HUES64 (cell line): ENCODE data around the gene EXOC6B.

Experiments
- H3K27ac ChIP-seq: 2 replicates; pipeline ENCODE4 v1.7.0; 2013; ENCODE audit warnings: low read depth, low read length, inconsistent platforms
- H3K27me3 ChIP-seq: 2 replicates; pipeline ENCODE4 v1.6.1; 2013; ENCODE audit warnings: mild to moderate bottlenecking, low read length; ENCODE audit not compliant: insufficient read depth
- H3K36me3 ChIP-seq: 2 replicates; pipeline ENCODE4 v1.6.1; 2013; ENCODE audit warnings: mild to moderate bottlenecking, low read length; ENCODE audit not compliant: insufficient read depth
- H3K4me1 ChIP-seq: 2 replicates; pipeline ENCODE4 v1.6.1; 2013; ENCODE audit warnings: mild to moderate bottlenecking, low read length, moderate library complexity; ENCODE audit not compliant: insufficient read depth
- H3K4me3 ChIP-seq: 2 replicates; pipeline ENCODE4 v1.5.1; 2013; ENCODE audit warnings: mild to moderate bottlenecking, low read length, moderate library complexity
- H3K9ac ChIP-seq: 2 replicates; pipeline ENCODE4 v1.6.1; 2013; ENCODE audit warnings: mild to moderate bottlenecking, low read depth, low read length
- H3K9me3 ChIP-seq: 2 replicates; pipeline ENCODE4 v1.6.1; 2013; ENCODE audit warnings: low read depth, low read length; ENCODE audit not compliant: insufficient read depth
- WGBS: fragments of 150-250, 120-280 bp; methylation state at CpG from one replicate; pipeline ENCODE4 v1.1.7; 2013; ENCODE audit warnings: missing lambda C conversion rate; 5-methylcytosine and 5-hydroxymethylcytosine counted together

Gene EXOC6B

DNA sequence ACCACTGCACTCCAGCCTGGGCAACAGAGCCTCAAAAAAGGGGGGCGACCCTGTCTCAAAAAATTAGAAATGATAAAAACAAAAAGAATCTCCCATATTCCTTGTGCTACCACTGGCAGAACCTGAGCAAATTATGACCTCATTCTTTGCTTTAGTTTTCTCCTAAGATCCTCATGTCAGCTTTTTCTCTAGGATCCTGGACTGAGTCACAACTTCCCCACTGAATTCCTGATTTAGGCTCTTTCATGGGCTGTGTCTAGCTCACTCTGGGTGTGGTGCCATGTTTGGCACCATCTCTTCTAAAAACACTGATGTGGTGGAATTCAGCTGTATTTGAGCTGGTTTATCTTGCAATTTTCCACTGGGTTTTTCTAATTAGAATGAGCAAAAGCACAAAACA, 37.1 kb downstream of the EXOC6B start:
- no peaks in the 10 kb centered on the region for H3K9me3 ChIP-seq
- no peak overlapping the region for H3K27ac ChIP-seq
- no peaks in the 10 kb centered on the region for H3K36me3 ChIP-seq
- 84% methylated on average over 1 of the region's 1 CpG for WGBS
- H3K4me3 ChIP-seq, result no peak overlapping the region
- no peaks in the 10 kb centered on the region for H3K4me1 ChIP-seq
- no peaks in the 10 kb centered on the region for H3K27me3 ChIP-seq
- no peak overlapping the region for H3K9ac ChIP-seq

DNA sequence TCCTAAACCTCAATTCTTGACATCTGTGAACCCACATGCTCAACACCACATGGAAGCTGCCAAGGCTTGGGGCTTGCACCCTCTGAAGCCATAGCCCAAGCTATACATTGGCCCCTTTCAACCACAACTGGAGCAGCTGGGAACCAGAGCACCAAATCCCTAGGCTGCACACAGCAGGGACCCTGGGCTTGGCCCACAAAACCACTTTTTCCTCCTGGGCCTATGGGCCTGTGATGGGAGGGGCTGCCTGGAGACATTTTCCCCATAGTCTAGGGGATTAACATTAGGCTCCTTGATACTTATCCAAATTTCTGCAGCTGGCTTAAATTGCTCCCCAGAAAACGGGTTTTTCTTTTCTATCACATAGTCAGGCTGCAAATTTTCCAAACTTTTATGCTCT, 40.3 kb downstream of the EXOC6B start:
- Histone ChIP-seq H3K36me3 (no peaks in the 10 kb centered on the region), H3K9ac (no peak overlapping the region), H3K9me3 (no peaks in the 10 kb centered on the region), H3K27me3 (no peaks in the 10 kb centered on the region), H3K4me1 (peaks cover 10% of the 10 kb centered on the region), H3K27ac (no peak overlapping the region), H3K4me3 (no peak overlapping the region)
- 91% methylated on average over 1 of the region's 1 CpG for WGBS

DNA sequence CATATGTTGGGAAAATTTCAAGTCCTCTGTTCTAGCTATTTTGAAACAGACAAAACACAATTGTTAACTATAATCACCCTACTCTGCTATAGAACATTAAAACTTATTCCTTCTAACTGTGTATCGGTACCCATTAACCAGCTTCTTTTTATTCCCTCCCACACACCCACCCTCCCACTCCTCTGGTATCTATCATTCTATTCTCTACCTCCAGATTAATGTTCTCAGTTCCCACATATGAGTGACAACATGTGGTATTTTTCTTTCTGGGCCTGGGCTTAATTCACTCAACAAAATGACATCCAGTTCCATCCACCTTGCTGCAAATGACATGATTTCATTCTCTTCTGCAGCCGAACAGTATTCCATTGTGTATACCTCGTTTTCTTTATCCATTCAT, 43.3 kb downstream of the EXOC6B start:
- no peaks in the 10 kb centered on the region; the same call in 1 of the 2 replicates for H3K9me3 ChIP-seq
- no peaks in the 10 kb centered on the region for H3K27me3 ChIP-seq
- H3K27ac ChIP-seq, result no peak overlapping the region
- no peak overlapping the region for H3K4me3 ChIP-seq
- no peaks in the 10 kb centered on the region for H3K36me3 ChIP-seq
- WGBS, result 94% methylated on average over 3 of the region's 3 CpGs
- H3K4me1 ChIP-seq, result peaks cover 14% of the 10 kb centered on the region
- no peak overlapping the region for H3K9ac ChIP-seq

DNA sequence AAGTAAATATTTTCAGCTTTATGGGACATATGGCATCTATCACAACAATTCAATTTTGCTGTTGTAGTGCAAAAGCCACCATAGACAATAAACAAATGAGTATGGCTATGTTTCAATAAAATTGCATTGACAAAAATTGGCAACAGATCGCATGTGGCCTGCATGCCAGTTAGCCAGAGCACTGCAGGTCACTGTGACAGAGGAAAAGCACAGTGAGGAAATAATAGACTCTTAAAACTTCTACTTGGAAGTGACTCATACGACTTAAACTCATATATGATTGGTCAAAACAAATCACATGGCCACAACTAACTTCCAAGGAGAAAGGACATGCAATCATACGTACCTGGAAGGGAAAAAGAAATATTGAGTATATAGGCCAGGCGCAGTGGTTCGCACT, 44.4 kb downstream of the EXOC6B start:
- Histone ChIP-seq H3K4me1 (peaks cover 14% of the 10 kb centered on the region), H3K9ac (no peak overlapping the region), H3K27ac (no peak overlapping the region)

GRCh38 chr2:72780477-72780876, 45.4 kb downstream of the EXOC6B start:
- H3K9ac ChIP-seq, result no peak overlapping the region
- peaks cover 14% of the 10 kb centered on the region for H3K4me1 ChIP-seq
- no peaks in the 10 kb centered on the region for H3K36me3 ChIP-seq
- no peak overlapping the region for H3K27ac ChIP-seq
- WGBS, result 71% methylated on average over 2 of the region's 2 CpGs
- H3K27me3 ChIP-seq, result no peaks in the 10 kb centered on the region
- H3K9me3 ChIP-seq, result no peaks in the 10 kb centered on the region; the same call in 1 of the 2 replicates
- H3K4me3 ChIP-seq, result no peak overlapping the region

More for the DNA sequence above, 44.4 kb downstream of the EXOC6B start:
- 89% methylated on average over 5 of the region's 5 CpGs for WGBS
- no peak overlapping the region for H3K4me3 ChIP-seq
- H3K27me3 ChIP-seq, result no peaks in the 10 kb centered on the region
- H3K9me3 ChIP-seq, result no peaks in the 10 kb centered on the region; the same call in 1 of the 2 replicates
- no peaks in the 10 kb centered on the region for H3K36me3 ChIP-seq

DNA sequence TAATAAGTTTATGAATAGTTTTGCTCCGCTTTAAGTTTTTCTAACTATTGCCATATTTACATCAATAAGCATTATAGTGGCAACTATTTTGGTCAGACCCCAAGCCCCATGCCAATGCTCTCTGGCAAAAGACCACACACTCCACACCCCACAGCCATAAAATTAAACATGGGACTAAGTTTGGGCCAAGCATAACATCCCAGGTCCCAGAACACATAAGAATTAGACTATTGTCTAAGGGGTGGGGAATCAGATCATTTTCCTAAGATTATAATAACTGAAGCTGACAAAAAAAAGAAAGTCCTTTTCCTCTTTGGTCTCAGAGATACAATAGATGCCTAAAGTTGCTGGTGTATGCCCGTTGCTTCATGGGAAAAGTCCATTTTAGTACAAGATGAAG, 46.3 kb downstream of the EXOC6B start:
- Histone ChIP-seq H3K4me3 (no peak overlapping the region), H3K9me3 (no peaks in the 10 kb centered on the region; the same call in 1 of the 2 replicates), H3K27me3 (no peaks in the 10 kb centered on the region), H3K9ac (no peak overlapping the region), H3K4me1 (peaks cover 14% of the 10 kb centered on the region), H3K27ac (no peak overlapping the region), H3K36me3 (no peaks in the 10 kb centered on the region)
- WGBS, result 97% methylated on average over 2 of the region's 2 CpGs

- Histone ChIP-seq H3K9me3 (no peaks in the 10 kb centered on the region; the same call in 1 of the 2 replicates), H3K4me3 (no peak overlapping the region), H3K4me1 (peaks cover 14% of the 10 kb centered on the region), H3K36me3 (no peaks in the 10 kb centered on the region), H3K27ac (no peak overlapping the region), H3K9ac (no peak overlapping the region), H3K27me3 (no peaks in the 10 kb centered on the region)
- 100% methylated on average over 1 of the region's 1 CpG for WGBS
Observed at GRCh38 chr2:72778410-72778809, 47.4 kb downstream of the EXOC6B start.

- Histone ChIP-seq H3K9me3 (no peaks in the 10 kb centered on the region), H3K4me3 (no peak overlapping the region), H3K9ac (no peak overlapping the region), H3K27ac (no peak overlapping the region), H3K27me3 (no peaks in the 10 kb centered on the region), H3K36me3 (no peaks in the 10 kb centered on the region), H3K4me1 (peaks cover 13% of the 10 kb centered on the region)
- no CpG with 5 or more reads among the region's 2 CpGs for WGBS
Observed at GRCh38 chr2:72770879-72771461, 54.9 kb downstream of the EXOC6B start.

DNA sequence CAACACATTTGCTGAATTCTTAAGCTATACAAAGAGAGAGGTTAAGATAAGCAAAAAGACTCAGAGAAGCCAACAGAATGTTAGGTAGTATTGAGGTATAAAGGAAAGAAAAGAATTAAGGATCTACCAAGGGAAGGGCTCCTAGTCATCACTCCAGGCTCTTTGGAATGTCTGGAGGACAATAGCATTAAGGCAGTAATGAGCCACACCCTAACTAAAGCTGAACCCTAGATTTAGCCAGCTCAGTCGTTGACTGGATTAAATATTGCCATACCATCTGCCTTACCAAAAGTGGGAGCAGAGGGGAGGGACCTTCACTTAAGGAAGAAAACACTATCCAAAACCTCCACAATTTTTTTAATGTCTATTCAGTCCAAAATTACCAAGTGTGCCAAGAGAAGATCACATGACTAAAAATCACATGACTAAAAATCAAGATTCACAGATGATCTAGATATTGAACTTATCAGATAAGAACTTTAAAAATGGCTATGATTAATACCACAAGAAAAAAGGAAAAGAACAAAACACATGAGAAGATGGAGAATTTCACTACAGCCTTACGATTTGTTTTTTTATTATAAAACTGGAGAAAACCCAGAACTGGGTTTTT, 59.7 kb downstream of the EXOC6B start:
- Histone ChIP-seq H3K9ac (no peak overlapping the region), H3K9me3 (peaks cover 28% of the 10 kb centered on the region), H3K36me3 (peaks cover 11% of the 10 kb centered on the region; the same call in 1 of the 2 replicates), H3K27ac (no peak overlapping the region), H3K4me3 (no peak overlapping the region), H3K4me1 (peaks cover 17% of the 10 kb centered on the region), H3K27me3 (no peaks in the 10 kb centered on the region)
- WGBS, result 82% methylated on average over 2 of the region's 2 CpGs

DNA sequence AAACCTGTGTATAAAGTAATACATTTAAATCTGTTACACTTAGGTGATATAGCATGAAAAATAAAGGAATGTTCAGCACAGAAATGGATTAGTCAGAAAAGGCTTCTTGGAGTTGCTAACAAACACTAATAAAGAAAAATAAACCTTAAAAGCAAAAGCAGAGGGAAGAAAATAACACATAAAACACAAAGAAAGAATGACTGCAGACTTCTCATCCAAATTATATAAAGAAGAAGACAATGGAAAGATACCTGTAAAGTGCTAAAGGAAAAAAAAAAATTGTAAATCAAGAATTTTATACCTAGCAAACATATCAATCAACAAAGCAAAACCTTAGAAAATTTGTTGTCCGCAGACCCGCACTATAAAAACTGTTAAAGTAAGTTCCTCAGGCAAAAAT, 63.6 kb downstream of the EXOC6B start:
- WGBS, result 94% methylated on average over 2 of the region's 2 CpGs
- Histone ChIP-seq H3K4me3 (no peak overlapping the region), H3K9me3 (peaks cover 28% of the 10 kb centered on the region), H3K36me3 (peaks cover 11% of the 10 kb centered on the region; the same call in 1 of the 2 replicates), H3K4me1 (peaks cover 9% of the 10 kb centered on the region; the same call in 1 of the 2 replicates), H3K27ac (no peak overlapping the region), H3K27me3 (no peaks in the 10 kb centered on the region), H3K9ac (no peak overlapping the region)

- peaks cover 11% of the 10 kb centered on the region for H3K4me1 ChIP-seq
- no peaks in the 10 kb centered on the region for H3K27me3 ChIP-seq
- H3K36me3 ChIP-seq, result peaks cover 11% of the 10 kb centered on the region; the same call in 1 of the 2 replicates
- no peak overlapping the region for H3K27ac ChIP-seq
- peaks cover 28% of the 10 kb centered on the region for H3K9me3 ChIP-seq
- no peak overlapping the region for H3K4me3 ChIP-seq
- H3K9ac ChIP-seq, result no peak overlapping the region
- 96% methylated on average over 1 of the region's 1 CpG for WGBS
Observed at GRCh38 chr2:72759755-72760154, 66.1 kb downstream of the EXOC6B start.
